ENCODE results near the gene PNPT1.
"Not testable (repeated sequence)": the region's sequence is repeated elsewhere in the genome, so short reads cannot be mapped to it uniquely, and the experiment has no call there.

The PNPT1 gene

GRCh38 chr2:55693181-55694125 lies at the start of gene PNPT1:
PNPT1 (minus strand) TSS chr2:55693844; CDS start chr2:55693823, 21 bp downstream.
- peak; percentile 94 for DNase-seq

- no peak for DNase-seq
Measured at GRCh38 chr2:55742996-55743395, 49.4 kb upstream of the PNPT1 start.

- not testable (repeated sequence) for DNase-seq
Measured at GRCh38 chr2:55736019-55736536, 42.4 kb upstream of the PNPT1 start.

- DNase-seq = no peak
Measured at GRCh38 chr2:55734726-55735125, 41.1 kb upstream of the PNPT1 start.

- DNase-seq = no peak
Measured at GRCh38 chr2:55733335-55733734, 39.7 kb upstream of the PNPT1 start.

GRCh38 chr2:55732854-55733253 lies 39.2 kb upstream of the PNPT1 start:
- DNase-seq = no peak

GRCh38 chr2:55729136-55729685 lies 35.6 kb upstream of the PNPT1 start:
- DNase-seq = no peak

- no peak for DNase-seq
Measured at GRCh38 chr2:55721596-55722215, 28.1 kb upstream of the PNPT1 start.

- DNase-seq = no peak
Measured at GRCh38 chr2:55720417-55720816, 26.8 kb upstream of the PNPT1 start.

- DNase-seq = no peak
Measured at GRCh38 chr2:55719852-55720251, 26.2 kb upstream of the PNPT1 start.

- peak; percentile 54 for DNase-seq
Measured at GRCh38 chr2:55718165-55719008, 24.7 kb upstream of the PNPT1 start.

- no peak for DNase-seq
Measured at GRCh38 chr2:55715626-55716025, 22.0 kb upstream of the PNPT1 start.

- DNase-seq = not testable (repeated sequence)
Measured at GRCh38 chr2:55715178-55715577, 21.5 kb upstream of the PNPT1 start.

- no peak for DNase-seq
Measured at GRCh38 chr2:55712477-55713060, 18.9 kb upstream of the PNPT1 start.

GRCh38 chr2:55710025-55710424 lies 16.4 kb upstream of the PNPT1 start:
- no peak for DNase-seq

GRCh38 chr2:55707751-55708150 lies 14.1 kb upstream of the PNPT1 start:
- DNase-seq = no peak

- not testable (repeated sequence) for DNase-seq
Measured at GRCh38 chr2:55706258-55706657, 12.6 kb upstream of the PNPT1 start.

- no peak for DNase-seq
Measured at GRCh38 chr2:55705027-55705653, 11.5 kb upstream of the PNPT1 start.

GRCh38 chr2:55703350-55703749 lies 9.7 kb upstream of the PNPT1 start:
- DNase-seq = no peak

GRCh38 chr2:55692740-55693139 lies 904 bp downstream of the PNPT1 start:
- not testable (repeated sequence) for DNase-seq

- DNase-seq = no peak
Measured at GRCh38 chr2:55672630-55673029, 21.0 kb downstream of the PNPT1 start.

- DNase-seq = no peak
Measured at GRCh38 chr2:55668956-55669355, 24.7 kb downstream of the PNPT1 start.
